Measurements from ENCODE around the gene PUM1. TPM values are rescaled to one million over a fixed set of nuclear protein-coding genes. Genes with fewer than 3 reads are reported as not detected.
"Not testable (repeated sequence)": the region's sequence is repeated elsewhere in the genome, so short reads cannot be mapped to it uniquely, and the experiment has no call there.

The PUM1 gene
- total RNA-seq, 1 donor from 2014 or later, result 129 TPM

- peak; percentile 19 for DNase-seq (ENCODE audit: low spot score)
Observed at GRCh38 chr1:31064718-31065309, 703 bp downstream of the PUM1 start.

DNA sequence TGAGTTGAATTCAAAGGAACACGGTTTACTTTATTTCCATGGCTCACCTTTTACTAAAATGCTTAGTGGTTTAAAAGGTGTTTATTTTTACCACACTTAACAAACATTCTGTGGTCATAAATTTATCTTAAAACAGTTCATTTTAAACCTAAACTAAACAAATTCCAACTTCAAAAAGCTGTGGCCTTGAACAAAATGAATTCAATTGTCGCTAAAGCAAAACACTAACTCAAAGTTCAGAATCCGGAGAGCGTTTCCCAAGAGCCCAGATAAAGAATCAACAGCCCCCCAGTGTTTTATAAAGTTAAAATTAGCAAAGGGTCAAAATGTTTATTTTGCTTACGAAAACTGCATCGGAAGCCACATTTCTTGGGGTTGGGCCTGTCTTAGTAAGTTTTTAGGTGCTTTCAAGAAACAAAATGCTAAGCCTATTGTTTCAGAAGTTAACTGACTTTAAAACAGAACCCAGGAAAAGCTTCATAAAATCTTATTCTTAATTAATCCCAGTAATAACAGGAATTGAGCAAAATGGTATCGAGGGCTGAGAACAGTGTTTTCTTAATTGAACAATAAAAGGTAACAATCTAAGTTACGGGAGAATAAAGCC is 1.3 kb downstream of the PUM1 start:
- no peak for DNase-seq (ENCODE audit: low spot score)

DNA sequence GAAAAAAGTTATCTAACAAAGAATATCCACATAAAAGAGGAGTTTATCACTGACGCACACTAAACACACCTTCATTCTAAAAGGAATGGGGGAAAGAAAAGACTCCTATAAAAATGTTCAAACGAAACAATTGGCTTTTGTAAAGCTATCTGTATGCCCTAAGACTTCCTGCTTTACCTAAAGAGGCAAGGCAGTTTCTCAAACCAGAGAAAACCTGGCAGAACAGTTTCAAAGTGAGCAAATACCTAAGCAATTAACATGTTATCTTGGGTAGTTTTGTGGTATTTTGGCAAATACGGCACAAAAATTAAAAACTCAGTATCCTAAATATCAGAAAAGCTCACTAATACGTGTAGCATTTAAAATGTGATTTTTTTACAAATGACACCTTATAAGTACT is 1.9 kb downstream of the PUM1 start:
- DNase-seq (ENCODE audit: low spot score), result no peak

- no peak for DNase-seq (ENCODE audit: low spot score)
Observed at GRCh38 chr1:31062867-31063380, 2.6 kb downstream of the PUM1 start.

- peak; percentile 33 for DNase-seq (ENCODE audit: low spot score)
Observed at GRCh38 chr1:31062162-31062866, 3.2 kb downstream of the PUM1 start.

DNA sequence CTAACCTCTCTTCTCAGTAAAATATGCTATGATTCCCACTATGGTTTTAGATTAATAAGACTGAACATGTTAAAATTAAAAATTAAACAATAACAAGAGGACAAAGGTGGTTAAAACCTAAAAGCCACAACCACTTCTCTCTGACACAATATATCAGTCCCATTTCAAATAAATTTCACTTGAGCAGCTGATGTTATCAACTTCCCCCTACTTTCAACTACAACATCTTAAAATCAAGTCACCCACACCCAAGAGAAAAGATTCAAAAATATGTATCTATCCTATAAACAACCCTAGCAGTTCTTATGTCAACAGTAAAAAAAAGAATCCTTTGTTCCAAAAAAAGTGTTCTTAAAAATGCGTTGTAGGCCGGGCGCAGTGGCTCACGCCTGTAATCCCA is 7.5 kb downstream of the PUM1 start:
- no peak for DNase-seq (ENCODE audit: low spot score)

GRCh38 chr1:31055953-31056352 is 9.6 kb downstream of the PUM1 start:
- no peak for DNase-seq (ENCODE audit: low spot score)

DNA sequence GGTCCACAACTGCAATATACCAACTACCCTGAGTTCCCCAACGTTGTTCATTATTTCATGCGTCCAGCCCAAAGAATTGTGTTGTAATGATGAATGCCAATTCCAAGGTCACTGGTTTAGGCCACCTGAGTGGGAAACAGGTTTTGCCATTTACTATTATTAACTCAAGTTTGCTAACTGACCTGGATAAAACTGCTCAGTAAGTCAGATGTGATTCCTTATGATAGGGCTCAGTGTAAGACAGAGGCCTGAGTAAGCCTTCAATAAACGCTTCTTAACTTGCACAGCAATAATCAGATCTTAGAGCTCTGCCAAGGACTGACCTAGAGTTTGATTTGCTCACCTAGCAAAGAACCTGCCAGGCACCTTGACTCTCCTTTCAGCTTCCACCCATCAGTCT is 10.0 kb downstream of the PUM1 start:
- DNase-seq (ENCODE audit: low spot score), result no peak

DNA sequence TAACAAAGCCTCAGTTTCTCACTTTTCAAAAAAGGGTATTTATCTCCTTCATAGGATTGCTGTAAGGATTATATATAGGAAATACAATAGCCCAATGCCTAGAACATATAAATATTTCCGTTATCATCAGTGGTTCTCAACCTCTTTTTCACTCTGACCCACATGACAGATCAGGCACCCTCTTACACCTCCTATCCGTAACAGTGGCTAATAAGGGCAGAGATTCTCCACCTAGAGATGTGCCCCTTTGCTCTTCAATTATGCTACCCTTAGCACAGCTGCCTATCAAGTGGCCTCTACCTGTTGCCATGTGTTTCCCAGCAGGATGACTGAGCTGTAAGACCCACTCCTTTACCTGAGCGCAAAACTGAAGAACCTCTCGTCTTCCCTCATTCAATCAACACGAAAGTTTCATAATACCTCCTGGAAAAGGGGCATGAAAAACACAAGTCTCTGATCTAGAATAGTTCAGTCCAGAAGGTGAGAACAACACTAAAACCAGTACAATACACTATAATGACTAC is 10.5 kb downstream of the PUM1 start:
- no peak for DNase-seq (ENCODE audit: low spot score)

DNA sequence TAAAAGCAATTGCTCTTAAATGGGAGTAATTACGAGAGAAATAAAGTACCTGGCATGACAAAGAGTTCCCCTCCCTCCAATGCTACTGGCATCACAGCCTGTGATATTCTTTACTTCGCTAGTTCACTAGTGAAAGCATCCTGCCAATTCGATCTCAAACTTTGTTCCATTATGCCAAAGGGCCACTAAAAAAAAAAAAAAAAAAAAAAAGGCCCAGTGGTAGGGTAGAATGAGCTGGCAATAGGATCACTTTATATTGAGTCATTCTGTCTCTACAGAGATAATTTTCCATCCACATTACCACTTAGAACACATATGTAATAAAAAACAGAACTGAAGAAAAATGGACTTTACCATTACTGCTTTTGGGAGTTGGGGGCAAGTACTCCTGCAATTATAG is 11.2 kb downstream of the PUM1 start:
- no peak for DNase-seq (ENCODE audit: low spot score)

- DNase-seq (ENCODE audit: low spot score), result not testable (repeated sequence)
Observed at GRCh38 chr1:31052613-31053012, 12.9 kb downstream of the PUM1 start.

DNA sequence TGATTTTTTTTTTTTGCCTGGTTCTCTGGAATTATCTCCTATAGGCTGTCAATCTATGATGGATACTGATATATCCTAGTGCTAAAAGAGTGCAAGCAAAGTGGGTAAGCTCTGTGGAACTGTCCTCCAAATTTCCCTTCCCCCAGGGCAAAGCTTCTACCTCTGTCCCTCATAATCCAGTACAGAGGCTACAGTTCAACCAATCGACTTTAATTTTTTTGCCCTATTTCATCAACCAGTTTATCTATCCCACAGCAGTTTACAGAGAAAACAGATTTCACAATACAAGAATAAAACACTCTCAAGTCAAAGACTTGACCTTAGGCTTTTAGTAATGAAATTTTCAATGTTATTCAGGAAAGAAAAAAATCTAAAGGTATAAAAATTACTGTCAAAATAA is 13.9 kb downstream of the PUM1 start:
- no peak for DNase-seq (ENCODE audit: low spot score)

GRCh38 chr1:31047507-31047906 is 18.0 kb downstream of the PUM1 start:
- not testable (repeated sequence) for DNase-seq (ENCODE audit: low spot score)

GRCh38 chr1:31043631-31044030 is 21.9 kb downstream of the PUM1 start:
- DNase-seq (ENCODE audit: low spot score), result no peak

DNA sequence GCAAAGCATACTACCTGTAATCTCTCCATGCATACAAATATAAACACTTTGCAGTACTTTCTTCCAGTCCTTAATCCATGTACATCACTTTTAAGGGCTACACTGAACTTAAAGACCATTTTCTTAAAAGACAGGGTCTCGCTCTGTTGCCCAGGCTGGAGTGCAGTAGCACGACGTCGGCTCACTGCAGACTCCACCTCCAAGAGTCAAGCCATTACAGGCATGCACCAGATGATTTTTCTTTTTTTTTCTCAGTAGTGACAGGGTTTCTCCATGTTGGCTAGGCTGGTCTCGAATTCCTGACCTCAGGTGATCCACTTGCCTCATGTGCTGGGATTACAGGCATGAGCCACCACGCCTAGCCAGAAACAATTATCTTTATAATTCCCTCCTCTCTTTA is 22.9 kb downstream of the PUM1 start:
- no peak for DNase-seq (ENCODE audit: low spot score)

DNA sequence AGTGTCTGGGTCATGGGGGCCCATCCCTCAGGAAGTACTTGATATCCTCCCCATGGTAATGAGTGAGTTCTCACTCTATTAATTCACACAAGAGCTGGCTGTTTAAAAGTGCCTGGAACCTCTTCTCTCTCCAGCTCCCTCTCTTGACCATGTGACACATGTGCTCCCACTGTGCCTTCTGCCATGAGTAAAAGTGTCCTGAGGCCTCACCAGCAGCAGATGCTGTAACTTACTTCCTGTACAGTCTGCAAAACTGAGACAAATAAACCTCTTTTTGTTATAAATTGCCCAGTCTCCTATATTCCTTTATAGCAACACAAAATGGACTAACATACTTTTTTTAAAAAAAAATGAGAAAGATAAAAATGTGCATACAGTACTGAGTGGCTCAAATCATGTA is 24.0 kb downstream of the PUM1 start:
- no peak for DNase-seq (ENCODE audit: low spot score)

DNA sequence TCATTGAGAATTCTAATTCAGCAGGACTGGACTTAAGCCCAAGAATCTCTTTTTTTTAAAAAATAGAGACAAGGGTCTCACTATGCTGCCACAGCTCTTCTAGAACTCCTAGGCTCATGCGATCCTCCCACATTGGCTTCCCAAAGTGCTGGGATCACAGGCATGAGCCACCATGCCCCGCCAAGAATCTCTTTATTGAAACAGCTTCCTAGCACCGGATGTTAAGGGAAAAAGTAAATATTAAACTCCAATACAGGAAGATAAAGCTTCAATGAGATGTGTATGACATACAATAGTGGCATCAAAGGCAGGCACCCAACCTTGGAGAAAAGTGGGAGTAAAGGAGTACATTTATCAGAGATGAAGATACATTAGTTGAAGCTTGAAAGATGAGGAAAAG is 25.5 kb downstream of the PUM1 start:
- DNase-seq (ENCODE audit: low spot score), result no peak

GRCh38 chr1:31038935-31039334 is 26.6 kb downstream of the PUM1 start:
- DNase-seq (ENCODE audit: low spot score), result not testable (repeated sequence)

GRCh38 chr1:31038360-31038759 is 27.2 kb downstream of the PUM1 start:
- no peak for DNase-seq (ENCODE audit: low spot score)

DNA sequence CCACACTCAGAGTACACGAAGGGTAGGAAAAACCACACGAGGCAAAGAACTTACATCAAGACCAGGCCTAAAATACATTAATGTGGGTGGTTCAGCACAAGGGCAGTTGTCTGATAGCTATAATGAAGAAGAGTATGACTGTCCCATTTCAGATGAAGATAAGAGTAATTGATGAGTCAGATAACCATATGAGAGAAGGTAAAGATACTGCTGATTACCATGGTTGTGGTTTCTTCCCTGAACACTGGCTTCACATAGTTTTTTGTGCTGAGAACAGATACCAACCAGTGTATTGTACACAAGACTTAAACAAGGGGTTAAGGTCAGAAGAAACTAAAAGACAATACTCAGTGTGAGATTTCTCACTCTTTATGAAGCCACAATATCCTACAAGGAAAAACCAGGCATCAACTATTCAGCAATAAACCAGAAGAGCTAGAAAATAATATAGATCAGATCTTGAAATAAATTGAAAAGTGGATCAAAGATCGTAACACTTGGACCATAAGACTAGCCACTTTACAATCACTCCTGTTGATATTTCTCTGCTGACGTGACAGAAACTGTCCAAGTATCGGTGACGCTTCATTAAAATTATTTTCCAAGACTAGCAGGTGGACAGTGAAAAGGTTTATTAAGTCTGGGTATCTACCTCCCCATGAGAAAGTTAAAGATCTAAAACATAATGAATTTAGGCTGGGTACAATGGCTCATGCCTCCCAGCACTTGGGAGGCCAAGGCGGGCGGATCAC is 28.6 kb downstream of the PUM1 start:
- DNase-seq (ENCODE audit: low spot score), result no peak

- no peak for DNase-seq (ENCODE audit: low spot score)
Observed at GRCh38 chr1:31033598-31033997, 31.9 kb downstream of the PUM1 start.

- no peak for DNase-seq (ENCODE audit: low spot score)
Observed at GRCh38 chr1:31032266-31032665, 33.3 kb downstream of the PUM1 start.

Measured in mucosa of gallbladder (tissue), 1 donor.